Measurements from ENCODE around the gene PCDH10.

GRCh38 chr4:133178956-133179355 is 29.9 kb downstream of the PCDH10 start:
- TF ChIP-seq CTCF (IDR thresholded peaks at IDR 0.05) (no peak), POLR2A (IDR thresholded peaks at IDR 0.05) (no peak)

All from right lobe of liver (tissue), 4 donors.